Rectal smooth muscle tissue (tissue), 1 donor: ENCODE data around the gene PDIA5.
"Not testable (repeated sequence)": the region's sequence is repeated elsewhere in the genome, so short reads cannot be mapped to it uniquely, and the experiment has no call there.

Source experiments
- H3K27ac ChIP-seq: one replicate; pipeline ENCODE4 v1.7.0; 2013; ENCODE audit warnings: low read depth, low read length, inconsistent platforms
- H3K27me3 ChIP-seq: one replicate; pipeline ENCODE4 v1.7.0; 2013; ENCODE audit warnings: low read length; ENCODE audit not compliant: control insufficient read depth, insufficient read depth
- H3K36me3 ChIP-seq: one replicate; pipeline ENCODE4 v1.7.0; 2013; ENCODE audit warnings: low read length; ENCODE audit not compliant: control insufficient read depth, insufficient read depth
- H3K4me1 ChIP-seq: one replicate; pipeline ENCODE4 v1.7.0; 2013; ENCODE audit warnings: low read length; ENCODE audit not compliant: control insufficient read depth, insufficient read depth
- H3K4me3 ChIP-seq: one replicate; pipeline ENCODE4 v1.7.0; 2013; ENCODE audit warnings: low read length
- H3K9ac ChIP-seq: one replicate; pipeline ENCODE4 v1.7.0; 2013; ENCODE audit warnings: low read length

Gene PDIA5

DNA sequence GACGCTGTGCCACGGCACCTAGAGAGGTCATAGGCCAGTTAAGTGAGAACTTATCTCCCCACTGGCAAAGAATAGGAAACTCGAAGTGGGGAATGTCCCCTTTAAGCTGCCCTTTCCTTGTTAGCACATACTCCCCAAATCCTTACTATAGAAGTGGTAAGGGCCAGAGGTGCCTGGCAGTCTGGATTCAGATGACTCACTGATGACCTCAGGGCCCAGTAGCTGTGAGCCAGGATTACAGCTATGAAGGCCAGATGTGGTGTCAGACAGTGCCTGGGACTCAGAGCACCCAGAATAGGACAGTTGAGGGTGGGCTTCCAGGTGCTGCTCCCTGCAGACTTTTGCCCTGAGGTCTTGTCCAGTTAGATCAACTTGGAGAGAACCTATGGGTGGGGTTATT lies 37.7 kb downstream of the PDIA5 start:
- Histone ChIP-seq H3K4me1 (no peaks in the 10 kb centered on the region), H3K4me3 (no peak overlapping the region), H3K27me3 (no peaks in the 10 kb centered on the region), H3K9ac (no peak overlapping the region), H3K36me3 (peaks cover 13% of the 10 kb centered on the region), H3K27ac (no peak overlapping the region)

DNA sequence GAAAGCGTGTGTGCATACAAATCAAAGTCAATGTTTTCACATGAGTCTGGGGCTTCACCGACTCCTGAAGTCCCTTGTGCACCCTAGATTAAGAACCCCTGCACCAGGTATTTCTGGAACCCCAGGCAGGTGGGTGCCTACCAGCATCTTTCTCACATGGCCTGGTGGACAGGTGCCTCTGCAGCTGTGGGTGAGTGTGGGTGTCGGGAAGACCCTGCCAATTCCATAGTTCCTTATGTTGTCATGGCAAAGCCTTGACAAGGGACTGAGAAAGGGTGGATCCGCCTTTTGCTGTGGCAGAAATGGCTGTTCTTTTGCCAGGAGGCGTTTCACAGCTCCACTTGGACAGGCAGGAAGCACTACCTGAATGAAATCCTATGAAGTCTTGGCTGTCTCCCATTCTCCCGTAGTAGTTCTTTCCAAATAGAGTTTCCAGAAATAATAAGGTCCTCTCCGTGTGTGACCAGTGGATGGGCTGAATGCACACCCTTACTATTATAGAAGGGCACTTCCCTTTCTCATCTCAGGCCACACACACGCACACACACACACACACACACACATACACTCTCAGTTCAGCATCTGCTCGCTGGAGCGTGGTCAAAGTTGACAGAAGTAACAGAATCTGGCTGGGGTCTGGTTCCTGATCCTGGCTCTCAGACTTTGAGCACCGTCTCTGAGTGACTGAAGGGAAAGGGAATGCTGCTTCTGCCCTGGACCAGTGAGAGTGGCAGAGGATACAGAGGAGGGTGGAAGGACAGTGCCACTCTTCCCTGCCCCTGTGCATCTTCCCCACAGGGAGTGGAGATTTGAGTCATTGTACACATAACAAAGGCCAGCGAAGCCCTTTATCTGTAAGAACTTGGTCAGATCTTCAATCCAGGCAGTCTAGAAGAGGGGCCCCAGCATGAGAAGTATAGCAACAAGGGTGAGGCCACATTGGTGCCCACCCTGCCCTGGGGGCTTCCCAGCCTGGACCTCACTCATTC lies 38.7 kb downstream of the PDIA5 start:
- no peak overlapping the region for H3K9ac ChIP-seq
- peaks cover 13% of the 10 kb centered on the region for H3K36me3 ChIP-seq
- H3K27ac ChIP-seq = no peak overlapping the region
- no peaks in the 10 kb centered on the region for H3K27me3 ChIP-seq
- no peak overlapping the region for H3K4me3 ChIP-seq
- no peaks in the 10 kb centered on the region for H3K4me1 ChIP-seq

DNA sequence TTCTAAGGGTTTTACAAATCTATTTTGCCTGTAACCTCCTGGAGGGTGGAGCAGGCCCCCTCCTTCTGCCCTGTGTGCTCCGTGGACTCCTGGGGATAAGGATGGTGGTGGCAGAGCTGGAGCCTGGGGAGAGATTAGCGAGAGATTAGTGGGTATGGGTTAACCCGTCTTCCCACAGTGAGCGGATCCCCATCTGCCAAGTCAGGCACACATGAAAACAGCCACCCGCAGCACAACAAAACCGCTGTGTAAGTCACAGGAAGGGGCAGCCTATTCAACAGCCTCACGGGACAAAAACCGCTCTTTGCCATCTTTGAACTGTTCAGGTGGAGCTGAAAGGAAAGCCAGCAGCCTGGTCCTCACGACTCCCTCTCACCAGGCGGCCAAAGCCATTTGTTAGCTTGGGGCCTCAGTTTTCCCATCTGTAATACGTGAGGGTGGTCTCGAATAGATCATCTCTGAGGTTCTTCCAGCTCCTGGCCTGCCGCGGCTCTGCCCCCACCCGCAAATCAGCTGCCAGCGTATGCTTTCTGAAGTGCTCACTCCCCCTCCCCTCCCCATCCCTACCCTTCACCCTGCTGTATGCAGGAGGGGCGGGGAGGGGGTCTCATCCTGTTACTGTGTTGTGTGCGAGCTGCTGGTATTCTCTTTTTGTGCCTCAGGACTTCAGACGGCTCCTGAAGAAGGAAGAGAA lies 43.6 kb downstream of the PDIA5 start:
- H3K9ac ChIP-seq = no peak overlapping the region
- no peak overlapping the region for H3K27ac ChIP-seq
- no peak overlapping the region for H3K4me3 ChIP-seq
- no peaks in the 10 kb centered on the region for H3K27me3 ChIP-seq
- H3K4me1 ChIP-seq = no peaks in the 10 kb centered on the region
- H3K36me3 ChIP-seq = peaks cover 18% of the 10 kb centered on the region

DNA sequence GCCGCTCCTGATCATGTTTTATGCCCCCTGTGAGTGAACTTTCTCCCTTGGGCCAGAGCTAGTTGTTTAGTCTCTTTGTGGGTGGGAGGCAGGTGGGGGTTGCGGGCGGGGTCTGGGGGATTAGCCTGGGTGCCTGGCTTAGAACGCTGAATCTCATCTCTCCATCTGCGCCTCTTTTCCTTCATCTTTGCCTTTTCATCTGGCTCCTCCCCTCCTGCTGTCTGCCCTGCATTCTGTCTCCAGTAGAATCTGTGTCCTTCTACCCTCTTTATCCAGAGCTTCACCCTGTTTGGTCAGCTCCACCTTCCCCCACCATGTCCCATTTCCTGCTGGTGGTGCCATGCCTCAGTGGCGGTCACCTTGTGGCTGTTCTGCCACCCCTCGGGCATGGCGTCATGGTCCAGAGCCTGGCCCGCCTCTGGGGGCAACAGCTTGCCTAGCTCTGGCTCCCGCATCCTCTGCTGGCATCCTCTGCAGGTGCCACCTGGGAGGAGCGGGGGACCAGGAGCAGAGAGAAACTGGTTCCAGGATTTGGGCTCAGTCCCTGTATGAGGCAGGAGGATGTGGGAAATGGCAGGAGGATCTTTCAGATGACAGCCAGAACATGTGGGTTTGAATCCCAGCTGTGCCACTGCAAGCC lies 44.3 kb downstream of the PDIA5 start:
- Histone ChIP-seq H3K4me3 (no peak overlapping the region), H3K27ac (no peak overlapping the region), H3K27me3 (no peaks in the 10 kb centered on the region), H3K4me1 (no peaks in the 10 kb centered on the region), H3K9ac (no peak overlapping the region), H3K36me3 (peaks cover 14% of the 10 kb centered on the region)

DNA sequence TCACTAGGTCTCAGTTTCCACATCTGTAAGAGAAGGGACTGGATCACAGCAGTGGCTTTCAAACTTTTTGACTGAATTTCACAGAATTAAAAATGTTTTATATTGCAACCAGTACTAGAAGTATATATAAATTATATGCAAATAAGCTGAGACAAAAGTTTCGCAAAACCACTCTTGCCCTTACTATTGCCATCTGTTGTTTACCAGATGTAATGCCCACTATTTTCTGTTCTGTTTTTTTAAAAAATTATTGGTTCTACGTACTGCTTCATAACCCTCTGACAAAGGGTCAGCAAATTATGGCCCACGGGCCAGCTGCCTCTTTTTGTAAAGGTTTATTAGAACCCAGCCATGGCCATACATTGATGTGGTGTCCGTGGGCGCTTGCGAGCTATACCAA lies 44.8 kb downstream of the PDIA5 start:
- Histone ChIP-seq H3K4me1 (no peaks in the 10 kb centered on the region), H3K36me3 (peaks cover 10% of the 10 kb centered on the region), H3K4me3 (no peak overlapping the region), H3K27ac (no peak overlapping the region), H3K27me3 (no peaks in the 10 kb centered on the region), H3K9ac (no peak overlapping the region)

DNA sequence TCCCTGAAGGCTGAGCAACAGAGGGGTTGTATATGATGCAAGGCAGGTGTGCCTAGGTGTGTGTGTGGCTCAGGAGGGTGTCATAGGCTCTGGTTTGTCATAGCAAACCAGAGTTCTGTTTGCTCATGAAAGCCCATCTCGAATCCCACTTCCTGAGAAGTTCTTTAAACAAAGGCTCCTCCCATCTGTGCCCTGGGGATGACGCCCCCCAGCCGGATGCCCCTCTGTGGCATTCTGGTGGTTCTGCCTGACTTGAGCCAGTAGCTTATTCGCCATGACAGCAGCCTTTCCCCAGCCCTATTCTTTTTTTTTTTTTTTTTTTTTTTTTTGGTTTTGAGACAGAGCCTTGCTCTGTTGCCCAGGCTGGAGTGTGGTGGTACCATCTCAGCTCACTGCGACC lies 45.4 kb downstream of the PDIA5 start:
- H3K27ac ChIP-seq = no peak overlapping the region
- no peak overlapping the region for H3K4me3 ChIP-seq
- no peak overlapping the region for H3K9ac ChIP-seq
- H3K36me3 ChIP-seq = peaks cover 10% of the 10 kb centered on the region
- no peaks in the 10 kb centered on the region for H3K27me3 ChIP-seq
- H3K4me1 ChIP-seq = no peaks in the 10 kb centered on the region

DNA sequence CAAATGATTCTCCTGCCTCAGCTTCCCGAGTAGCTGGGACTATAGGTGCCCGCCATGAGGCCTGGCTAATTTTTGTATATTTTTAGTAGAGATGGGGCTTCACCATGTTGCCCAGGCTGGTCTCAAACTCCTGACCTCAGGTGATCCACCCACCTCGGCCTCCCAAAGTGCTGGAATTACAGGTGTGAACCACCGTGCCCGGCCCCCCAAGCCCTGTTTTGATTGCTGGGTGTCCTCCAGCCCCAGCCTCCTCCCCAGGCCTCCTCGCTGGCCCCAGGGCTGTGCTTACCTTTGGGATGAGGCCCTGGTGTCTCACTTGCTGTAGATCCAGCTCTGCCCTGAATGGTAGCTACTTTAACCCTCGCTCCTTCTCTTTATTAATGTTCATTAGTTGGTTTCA lies 45.8 kb downstream of the PDIA5 start:
- not testable (repeated sequence) for H3K36me3 ChIP-seq, H3K27ac ChIP-seq, H3K4me3 ChIP-seq, H3K27me3 ChIP-seq, H3K9ac ChIP-seq, H3K4me1 ChIP-seq

DNA sequence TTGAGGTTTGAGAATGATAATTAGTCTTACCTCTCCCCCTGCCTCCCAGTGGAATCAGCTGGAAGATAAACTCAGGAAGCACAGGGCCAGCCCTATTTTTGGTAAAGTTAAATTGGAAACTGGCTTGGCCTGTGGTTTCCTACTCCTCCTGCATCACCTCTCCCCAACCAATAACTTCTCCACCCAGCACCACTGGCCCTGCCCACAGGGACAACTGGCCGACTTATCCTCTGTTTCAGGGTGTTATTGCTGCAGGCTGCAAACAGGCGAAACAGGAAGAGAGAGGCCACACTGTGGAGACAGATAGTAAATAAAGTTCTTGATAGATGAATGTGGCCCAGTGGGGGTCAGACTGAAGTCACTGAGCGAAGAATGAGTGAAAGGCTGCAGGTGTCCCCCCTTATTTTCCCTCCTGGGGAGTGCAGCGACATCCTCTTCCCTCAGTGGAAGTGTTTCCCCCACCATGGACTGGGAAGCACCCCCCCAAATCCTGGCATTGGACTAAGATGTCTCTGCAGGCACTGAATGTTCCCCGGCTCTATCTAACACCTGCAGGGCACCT lies 47.1 kb downstream of the PDIA5 start:
- H3K27me3 ChIP-seq = no peaks in the 10 kb centered on the region
- no peaks in the 10 kb centered on the region for H3K4me1 ChIP-seq
- H3K9ac ChIP-seq = no peak overlapping the region
- peaks cover 7% of the 10 kb centered on the region for H3K36me3 ChIP-seq
- no peak overlapping the region for H3K27ac ChIP-seq
- H3K4me3 ChIP-seq = no peak overlapping the region

DNA sequence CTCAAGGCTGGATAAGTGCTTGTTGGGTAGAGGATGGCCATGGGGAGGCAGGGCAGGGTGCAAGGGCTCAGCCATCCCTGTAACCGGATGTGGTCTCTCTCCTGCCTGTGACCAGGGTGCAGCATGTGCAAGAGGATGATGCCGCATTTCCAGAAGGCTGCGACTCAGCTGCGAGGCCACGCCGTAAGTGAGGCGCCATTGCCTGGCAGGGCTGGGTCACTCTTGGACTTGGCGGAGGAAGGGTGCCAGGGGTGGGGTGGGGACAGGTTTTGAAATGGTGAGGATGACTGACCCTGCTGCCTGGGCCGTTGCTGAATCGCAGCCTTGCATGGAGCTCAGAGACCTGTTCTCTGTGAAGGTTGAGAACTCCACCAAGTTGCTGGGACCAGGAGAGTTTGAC lies 49.3 kb downstream of the PDIA5 start:
- Histone ChIP-seq H3K36me3 (peaks cover 10% of the 10 kb centered on the region), H3K27me3 (no peaks in the 10 kb centered on the region), H3K4me1 (no peaks in the 10 kb centered on the region)

DNA sequence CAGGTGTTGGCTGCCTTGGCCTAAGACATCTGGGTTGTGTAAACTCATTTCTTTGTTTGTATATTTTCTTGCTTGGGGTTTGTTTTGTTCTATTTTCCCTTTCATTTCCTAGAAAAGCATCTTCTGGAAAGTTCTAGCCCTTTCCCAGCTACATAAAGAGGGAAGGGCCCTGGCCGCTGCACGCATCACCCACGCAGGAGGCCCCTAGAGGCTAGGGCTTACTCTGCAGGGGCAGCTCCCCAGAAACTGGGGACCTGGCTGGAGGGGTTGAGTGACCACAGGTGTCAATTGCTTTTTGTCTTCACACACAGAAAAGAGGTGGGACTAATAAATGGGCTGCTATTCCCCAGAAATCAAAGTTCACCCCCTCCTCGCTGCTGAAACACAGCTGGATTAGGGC lies 52.6 kb downstream of the PDIA5 start:
- Histone ChIP-seq H3K4me3 (no peak overlapping the region), H3K36me3 (peaks cover 5% of the 10 kb centered on the region), H3K4me1 (no peaks in the 10 kb centered on the region), H3K27me3 (no peaks in the 10 kb centered on the region), H3K9ac (no peak overlapping the region), H3K27ac (no peak overlapping the region)

More for the DNA sequence above, 49.3 kb downstream of the PDIA5 start:
- no peak overlapping the region for H3K27ac ChIP-seq
- H3K9ac ChIP-seq = no peak overlapping the region
- H3K4me3 ChIP-seq = no peak overlapping the region

DNA sequence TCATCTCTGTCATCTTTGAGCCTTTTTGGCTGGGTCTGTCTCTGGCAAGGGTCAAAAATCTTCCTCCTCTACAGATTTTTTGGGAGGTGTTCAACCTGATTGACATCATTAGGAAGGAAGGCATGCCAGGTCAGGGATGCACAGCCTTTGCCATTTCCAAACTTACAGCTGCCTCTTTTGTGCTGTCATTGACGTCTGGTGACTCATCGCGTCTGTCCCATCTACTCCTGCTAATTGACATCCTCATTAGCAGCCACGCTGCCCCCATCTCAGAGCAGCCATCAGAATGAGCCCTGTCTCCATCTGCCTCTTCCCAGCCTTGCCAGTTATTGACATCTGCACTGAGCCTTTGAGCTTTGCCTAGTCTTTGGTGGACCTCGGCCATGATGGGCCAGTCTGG lies 53.0 kb downstream of the PDIA5 start:
- H3K27ac ChIP-seq = no peak overlapping the region
- no peak overlapping the region for H3K4me3 ChIP-seq
- no peaks in the 10 kb centered on the region for H3K4me1 ChIP-seq
- H3K27me3 ChIP-seq = no peaks in the 10 kb centered on the region
- H3K36me3 ChIP-seq = peaks cover 6% of the 10 kb centered on the region
- H3K9ac ChIP-seq = no peak overlapping the region

DNA sequence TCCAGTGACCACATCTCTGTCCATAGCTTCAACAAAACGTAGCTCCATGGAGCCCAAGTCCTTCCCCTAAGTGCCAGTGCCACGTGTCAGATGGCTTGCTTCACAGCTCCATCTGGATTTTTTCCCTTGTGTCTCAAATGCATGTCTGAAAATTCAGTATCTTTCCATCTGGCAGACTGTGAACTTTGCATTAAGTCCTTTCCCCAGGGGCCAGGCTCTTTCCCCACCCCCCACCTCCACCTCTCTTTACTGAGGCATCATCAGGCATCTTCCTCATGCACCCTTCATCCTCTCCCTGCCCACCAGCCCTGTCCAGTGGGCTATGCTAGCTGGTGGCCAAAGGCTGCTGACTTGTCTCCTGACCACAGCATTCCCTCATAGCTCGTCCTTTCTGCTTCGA lies 53.7 kb downstream of the PDIA5 start:
- no peaks in the 10 kb centered on the region for H3K4me1 ChIP-seq
- no peak overlapping the region for H3K9ac ChIP-seq
- no peak overlapping the region for H3K27ac ChIP-seq
- H3K36me3 ChIP-seq = peaks cover 7% of the 10 kb centered on the region
- H3K4me3 ChIP-seq = no peak overlapping the region
- no peaks in the 10 kb centered on the region for H3K27me3 ChIP-seq
